B cell (primary cell): ENCODE results near the gene TMEM223.

Source experiments
- CTCF ChIP-seq: fragments of 200-600 bp; IDR thresholded peaks from one replicate; pipeline ENCODE4 v1.8.0; 2022; ENCODE audit warnings: antibody characterized with exemption, mild to moderate bottlenecking
- EZH2 ChIP-seq: IDR thresholded peaks from 2 replicates; pipeline ENCODE4 v1.6.1; 2012; ENCODE audit warnings: borderline replicate concordance, low read depth, mild to moderate bottlenecking, moderate library complexity, low read length; ENCODE audit not compliant: insufficient read depth, poor library complexity, severe bottlenecking

- TF ChIP-seq CTCF (no peak), EZH2 (no peak)
Measured at GRCh38 chr11:62752994-62753735, 38.6 kb downstream of the TMEM223 start.
